OCI-LY3 (cell line): ENCODE results near the gene PPP2R2C.

Source experiments
- EZH2phosphoT487 ChIP-seq: fragments of 200-600 bp; shearing (Covaris generic); IDR thresholded peaks from 2 replicates; pipeline ENCODE4 v1.6.1; 2018; ENCODE audit warnings: antibody characterized with exemption, mixed run types, low read depth
- TF ChIP-seq, protein P1 (sequence below): fragments of 200-600, 300-600 bp; sonication (generic); IDR thresholded peaks from 2 replicates; pipeline ENCODE4 v1.5.1; 2014; ENCODE audit warnings: antibody characterized with exemption, low read length, low read depth

DNA sequence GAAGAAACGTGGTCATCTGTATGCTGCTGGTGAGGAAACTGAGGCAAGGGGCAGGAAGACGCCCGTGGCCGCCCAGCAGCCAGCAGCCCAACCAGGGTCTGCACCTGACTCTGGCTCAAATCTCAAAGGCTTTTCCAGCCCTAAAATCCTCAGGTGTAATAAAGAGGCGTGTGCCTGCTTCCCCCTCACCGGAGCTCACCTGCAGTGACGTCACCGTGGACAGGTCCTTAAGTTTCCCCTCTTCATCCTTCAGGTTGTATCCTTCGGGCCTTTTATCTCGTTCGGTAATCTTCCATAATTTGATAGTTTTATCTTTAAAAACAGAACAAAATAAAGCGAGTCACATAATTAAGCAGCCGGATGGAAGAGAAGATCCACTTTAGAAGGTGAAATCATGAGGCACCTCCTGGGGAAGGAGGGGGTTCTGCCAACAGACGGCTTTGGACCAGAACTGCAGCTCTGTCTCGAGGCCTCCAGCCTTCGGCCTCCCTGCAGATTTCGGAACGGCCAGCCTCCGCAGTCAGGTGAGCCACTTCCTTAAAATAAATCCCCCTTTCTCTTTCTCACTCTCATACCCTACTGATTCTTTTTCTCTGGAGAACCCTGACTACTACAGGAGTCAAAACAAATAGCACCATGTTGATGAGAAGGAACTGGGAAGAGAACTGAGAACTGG is 96.7 kb downstream of the PPP2R2C start:
- TF ChIP-seq, protein P1, sequence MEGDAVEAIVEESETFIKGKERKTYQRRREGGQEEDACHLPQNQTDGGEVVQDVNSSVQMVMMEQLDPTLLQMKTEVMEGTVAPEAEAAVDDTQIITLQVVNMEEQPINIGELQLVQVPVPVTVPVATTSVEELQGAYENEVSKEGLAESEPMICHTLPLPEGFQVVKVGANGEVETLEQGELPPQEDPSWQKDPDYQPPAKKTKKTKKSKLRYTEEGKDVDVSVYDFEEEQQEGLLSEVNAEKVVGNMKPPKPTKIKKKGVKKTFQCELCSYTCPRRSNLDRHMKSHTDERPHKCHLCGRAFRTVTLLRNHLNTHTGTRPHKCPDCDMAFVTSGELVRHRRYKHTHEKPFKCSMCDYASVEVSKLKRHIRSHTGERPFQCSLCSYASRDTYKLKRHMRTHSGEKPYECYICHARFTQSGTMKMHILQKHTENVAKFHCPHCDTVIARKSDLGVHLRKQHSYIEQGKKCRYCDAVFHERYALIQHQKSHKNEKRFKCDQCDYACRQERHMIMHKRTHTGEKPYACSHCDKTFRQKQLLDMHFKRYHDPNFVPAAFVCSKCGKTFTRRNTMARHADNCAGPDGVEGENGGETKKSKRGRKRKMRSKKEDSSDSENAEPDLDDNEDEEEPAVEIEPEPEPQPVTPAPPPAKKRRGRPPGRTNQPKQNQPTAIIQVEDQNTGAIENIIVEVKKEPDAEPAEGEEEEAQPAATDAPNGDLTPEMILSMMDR: no peak
- no peak for TF ChIP-seq EZH2phosphoT487
